Measurements from ENCODE around the gene BCAM. TPM values are rescaled to one million over a fixed set of nuclear protein-coding genes. Genes with fewer than 3 reads are reported as not detected.

BCAM gene
- total and polyA plus RNA-seq, 2 donors (not counting 3 experiments of a cell fraction or from before 2014, with no cell fraction given): 23.9 to 28.5 TPM

GRCh38 chr19:44865196-44865767 is 56.4 kb downstream of the BCAM start:
- CTCF ChIA-PET: no interaction called here

More at GRCh38 chr19:44865196-44865767, 56.4 kb downstream of the BCAM start:
- H3K4me3 ChIP-seq (replicated peaks in 1 of 3; ENCODE audit: insufficient read depth in 1 of 3, low read depth in 1 of 3, low read length in 3 of 3): no peak overlapping the region
- no peak overlapping the region for H2AFZ ChIP-seq (ENCODE audit: low read depth, low read length)
- no peak overlapping the region for H3K27ac ChIP-seq (ENCODE audit: insufficient read depth, low read depth, low read length)
- peaks cover 18% of the 10 kb centered on the region for H3K4me1 ChIP-seq (ENCODE audit: control insufficient read depth, extremely low read depth, insufficient read depth, low read length)
- H3K9me3 ChIP-seq (replicated peaks; ENCODE audit: control insufficient read depth, insufficient read depth, low read length): no peaks in the 10 kb centered on the region
- no TSS peak for BruUV-seq (replicated peaks)
- H3K9me1 ChIP-seq (replicated peaks; ENCODE audit: control insufficient read depth, extremely low read depth, insufficient read depth, low read length): no peaks in the 10 kb centered on the region
- intact Hi-C loops (cut with micrococcal nuclease): no loop called here
- H3K79me2 ChIP-seq (ENCODE audit: control insufficient read depth, insufficient read depth, low read length): peaks cover 42% of the 10 kb centered on the region
- POLR2A ChIA-PET: no interaction called here
- peaks cover 4 to 13% of the 10 kb centered on the region in 2 experiments for H3K36me3 ChIP-seq (ENCODE audit: control insufficient read depth in 2 of 2, extremely low read depth in 1 of 2, insufficient read depth in 2 of 2, low read length in 2 of 2)
- no peak for DNase-seq (ENCODE audit: low read depth, low spot score)
- TF ChIP-seq POLR2AphosphoS5 (IDR thresholded peaks at IDR 0.05; ENCODE audit: insufficient read depth, low read depth, low read length) (no peak), EZH2 (IDR thresholded peaks at IDR 0.05; ENCODE audit: borderline replicate concordance, low read depth, low read length, severe bottlenecking) (no peak), FOS (IDR thresholded peaks at IDR 0.05; ENCODE audit: borderline replicate concordance, insufficient read depth, low read length) (no peak), GATA2 (IDR thresholded peaks at IDR 0.05; ENCODE audit: insufficient read depth, insufficient read length, low read depth, low read length) (no peak), MYC (IDR thresholded peaks at IDR 0.05; ENCODE audit: low read depth, low read length) (no peak), POLR2A (IDR thresholded peaks at IDR 0.05; ENCODE audit: low read depth, low read length) (no peak), JUN (IDR thresholded peaks at IDR 0.05; ENCODE audit: borderline replicate concordance, insufficient read depth, insufficient read length, low read depth) (no peak), CTCF (IDR thresholded peaks at IDR 0.05; ENCODE audit: extremely low read depth in 1 of 2, insufficient read depth in 1 of 2, low read depth in 1 of 2, low read length in 2 of 2) (no peak)
- TF ChIP-seq, protein P1, sequence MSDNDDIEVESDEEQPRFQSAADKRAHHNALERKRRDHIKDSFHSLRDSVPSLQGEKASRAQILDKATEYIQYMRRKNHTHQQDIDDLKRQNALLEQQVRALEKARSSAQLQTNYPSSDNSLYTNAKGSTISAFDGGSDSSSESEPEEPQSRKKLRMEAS (IDR thresholded peaks at IDR 0.05; ENCODE audit: insufficient read depth, insufficient read length): no peak
- H3K27me3 ChIP-seq (ENCODE audit: control insufficient read depth in 2 of 2, insufficient read depth in 2 of 2, low read length in 2 of 2): no peaks in the 10 kb centered on the region
- no peak overlapping the region for H3K4me2 ChIP-seq (ENCODE audit: insufficient read depth, low read length)
- H4K20me1 ChIP-seq (replicated peaks; ENCODE audit: control insufficient read depth, extremely low read depth, insufficient read depth, low read length): peaks cover 2% of the 10 kb centered on the region
- no peak for FAIRE-seq
- H3K9ac ChIP-seq (replicated peaks; ENCODE audit: extremely low read depth, insufficient read depth, low read length): no peak overlapping the region
- dilution Hi-C loops (cut with MboI; ENCODE audit: extremely low pct_ligation_motif_present, low sequenced_read_pairs): no loop called here

All from endothelial cell of umbilical vein (primary cell).